HepG2 (cell line): Measurements from ENCODE around the gene TOR1A. TPM values are rescaled to one million over a fixed set of nuclear protein-coding genes. Genes with fewer than 3 reads are reported as not detected.

Source experiments
- ATF1 ChIP-seq: IDR thresholded peaks from 2 replicates; pipeline ENCODE4 v1.6.1; 2016; ENCODE audit warnings: mild to moderate bottlenecking, control low read depth
- HOXD1 ChIP-seq: sonication (generic); formaldehyde crosslinking; IDR thresholded peaks from 2 replicates; pipeline ENCODE4 v1.5.0; 2020; ENCODE audit warnings: missing genetic modification reagents
- PBX2 ChIP-seq: IDR thresholded peaks from 2 replicates; pipeline ENCODE4 v1.6.1; 2016; ENCODE audit warnings: control low read depth
- ZMYM4 ChIP-seq: sonication (generic); formaldehyde crosslinking; IDR thresholded peaks from 2 replicates; pipeline ENCODE4 v1.8.1; 2023; ENCODE audit warnings: mild to moderate bottlenecking, missing genetic modification reagents
- ZNF496 ChIP-seq: sonication (generic); formaldehyde crosslinking; IDR thresholded peaks from 2 replicates; pipeline ENCODE4 v1.8.1; 2023; ENCODE audit warnings: mild to moderate bottlenecking, moderate library complexity, missing genetic modification reagents; ENCODE audit not compliant: insufficient replicate concordance
- ZNF598 ChIP-seq: sonication (generic); formaldehyde crosslinking; IDR thresholded peaks from 2 replicates; pipeline ENCODE4 v1.5.1; 2020; ENCODE audit warnings: mild to moderate bottlenecking, missing genetic modification reagents, borderline replicate concordance
- ZNF780A ChIP-seq: sonication (generic); formaldehyde crosslinking; IDR thresholded peaks from 2 replicates; pipeline ENCODE4 v1.8.0; 2022; ENCODE audit warnings: mild to moderate bottlenecking, missing genetic modification reagents, moderate library complexity
- ZNF800 ChIP-seq: sonication (generic); formaldehyde crosslinking; IDR thresholded peaks from 2 replicates; pipeline ENCODE4 v1.4.0; 2020; ENCODE audit warnings: missing genetic modification reagents
- polyA plus RNA-seq, 8 experiments: library from polyadenylated mRNA; depleted of rRNA in 3 of 8; stranded (reverse) in 7 of 8; unstranded in 1 of 8; fragments of >200 nt; fragmentation: Illumina TruSeq in 4 of 8; extraction: Trizol in 4 of 8; gene quantifications; 2 replicates each; pipeline versions ENCODE4 v1.2.1 to v1.2.3, GENCODE V29; 2011 to 2016; ENCODE audit warnings: low read depth in 4 of 8, missing spikeins in 1 of 8, mixed read lengths in 1 of 8; ENCODE audit not compliant: insufficient read depth in 1 of 8
- total RNA-seq, 5 experiments: library from RNA; depleted of rRNA; stranded (reverse); fragments of >200 nt; fragmentation: Illumina TruSeq; extraction: Trizol; gene quantifications; 2 replicates each; pipeline ENCODE4 v1.2.3, GENCODE V29; 2016; ENCODE audit warnings: low read depth in 1 of 5
- TF ChIP-seq, protein P1 (sequence below): sonication (generic); formaldehyde crosslinking; IDR thresholded peaks from 2 replicates; pipeline ENCODE4 v1.4.0; 2020; ENCODE audit warnings: missing genetic modification reagents

The TOR1A gene
- total and polyA plus RNA-seq, 2 of the 13 experiments (the other 11 are each of a cell fraction or from before 2014, with no cell fraction given): 31.6 to 41.4 TPM

- TF ChIP-seq, protein P1, sequence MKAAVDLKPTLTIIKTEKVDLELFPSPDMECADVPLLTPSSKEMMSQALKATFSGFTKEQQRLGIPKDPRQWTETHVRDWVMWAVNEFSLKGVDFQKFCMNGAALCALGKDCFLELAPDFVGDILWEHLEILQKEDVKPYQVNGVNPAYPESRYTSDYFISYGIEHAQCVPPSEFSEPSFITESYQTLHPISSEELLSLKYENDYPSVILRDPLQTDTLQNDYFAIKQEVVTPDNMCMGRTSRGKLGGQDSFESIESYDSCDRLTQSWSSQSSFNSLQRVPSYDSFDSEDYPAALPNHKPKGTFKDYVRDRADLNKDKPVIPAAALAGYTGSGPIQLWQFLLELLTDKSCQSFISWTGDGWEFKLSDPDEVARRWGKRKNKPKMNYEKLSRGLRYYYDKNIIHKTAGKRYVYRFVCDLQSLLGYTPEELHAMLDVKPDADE (CRISPR knock-in tag): no peak
- TF ChIP-seq ZNF800 (CRISPR knock-in tag) (no peak), ZNF496 (CRISPR knock-in tag) (no peak), ZMYM4 (CRISPR knock-in tag) (no peak), ZNF780A (CRISPR knock-in tag) (no peak), ZNF598 (CRISPR knock-in tag) (no peak), PBX2 (CRISPR knock-in tag) (no peak), ATF1 (no peak), HOXD1 (no peak)
- TF ChIP-seq, all 625 proteins: peak for 0
Observed at GRCh38 chr9:129871046-129871445, 47.1 kb upstream of the TOR1A start (continued).
